ENCODE data around the gene ZC3H7B.

ZC3H7B gene

DNA sequence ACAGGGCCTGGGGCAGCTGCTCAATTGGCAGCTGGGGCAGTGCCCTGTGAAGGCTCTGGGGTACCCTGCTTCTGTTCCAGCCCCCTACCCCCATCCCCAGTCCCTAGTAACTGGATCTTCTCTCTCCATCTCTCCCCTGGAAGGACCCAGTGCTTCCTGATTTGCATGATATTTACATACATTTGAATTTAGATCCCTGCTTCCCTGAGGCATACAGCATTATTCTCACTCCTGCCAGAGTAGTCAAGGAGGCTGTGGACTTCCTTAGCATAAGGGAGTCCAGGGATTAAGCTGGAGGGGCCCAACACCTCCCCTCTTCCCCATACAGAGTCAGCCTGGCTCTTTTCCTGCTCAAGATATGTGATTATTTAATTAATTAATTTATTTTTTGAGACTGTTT lies 105.1 kb downstream of the ZC3H7B start:
- TF ChIP-seq FOXP2 (optimal IDR thresholded peaks at IDR 0.05; ENCODE audit: borderline replicate concordance, extremely low read depth, extremely low read length, insufficient read depth) (no peak), POLR2AphosphoS5 (IDR thresholded peaks at IDR 0.05; ENCODE audit: low read depth, low read length) (no peak), SIN3A (IDR thresholded peaks at IDR 0.05; ENCODE audit: borderline replicate concordance, insufficient read depth, low read length) (no peak), REST (IDR thresholded peaks at IDR 0.05; ENCODE audit: insufficient read depth in 1 of 2, low read depth in 2 of 2, low read length in 2 of 2) (no peak), TAF1 (IDR thresholded peaks at IDR 0.05; ENCODE audit: borderline replicate concordance, insufficient read depth, low read length) (no peak)

DNA sequence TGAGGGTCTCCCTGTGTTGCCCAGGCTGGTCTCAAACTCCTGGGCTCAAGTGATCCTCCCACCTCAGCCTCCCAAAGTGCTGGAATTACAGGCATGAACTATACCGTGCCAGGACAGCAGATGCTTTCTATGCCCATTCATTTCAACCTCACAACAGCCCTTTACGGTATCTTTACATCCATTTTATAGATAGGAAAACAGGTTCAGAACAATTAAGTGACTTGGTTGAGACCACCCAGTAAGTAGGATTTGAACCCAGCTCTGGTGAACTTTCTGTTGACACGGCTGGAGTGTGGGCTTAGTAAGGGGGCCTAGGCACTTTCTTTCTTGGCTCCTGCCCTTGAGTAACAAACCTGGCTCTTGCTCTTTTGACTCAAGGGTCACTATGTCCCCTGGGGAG lies 106.1 kb downstream of the ZC3H7B start:
- no peak for TF ChIP-seq REST (IDR thresholded peaks at IDR 0.05; ENCODE audit: insufficient read depth in 1 of 2, low read depth in 2 of 2, low read length in 2 of 2)
- TF ChIP-seq SIN3A (IDR thresholded peaks at IDR 0.05; ENCODE audit: borderline replicate concordance, insufficient read depth, low read length), result no peak
- no peak for TF ChIP-seq POLR2AphosphoS5 (IDR thresholded peaks at IDR 0.05; ENCODE audit: low read depth, low read length)
- TF ChIP-seq TAF1 (IDR thresholded peaks at IDR 0.05; ENCODE audit: borderline replicate concordance, insufficient read depth, low read length), result no peak
- TF ChIP-seq FOXP2 (optimal IDR thresholded peaks at IDR 0.05; ENCODE audit: borderline replicate concordance, extremely low read depth, extremely low read length, insufficient read depth), result no peak

- TF ChIP-seq REST (IDR thresholded peaks at IDR 0.05; ENCODE audit: insufficient read depth in 1 of 2, low read depth in 2 of 2, low read length in 2 of 2) (no peak), SIN3A (IDR thresholded peaks at IDR 0.05; ENCODE audit: borderline replicate concordance, insufficient read depth, low read length) (no peak), POLR2AphosphoS5 (IDR thresholded peaks at IDR 0.05; ENCODE audit: low read depth, low read length) (no peak), TAF1 (IDR thresholded peaks at IDR 0.05; ENCODE audit: borderline replicate concordance, insufficient read depth, low read length) (no peak), FOXP2 (optimal IDR thresholded peaks at IDR 0.05; ENCODE audit: borderline replicate concordance, extremely low read depth, extremely low read length, insufficient read depth) (no peak)
Measured at GRCh38 chr22:41408665-41409064, 107.3 kb downstream of the ZC3H7B start.

Measured in PFSK-1 (cell line).